IMR-90 (cell line): ENCODE results near the gene GPR15LG. TPM values are rescaled to one million over a fixed set of nuclear protein-coding genes. Genes with fewer than 3 reads are reported as not detected.

Source experiments
- ATAC-seq: fragments of 200-7000 bp; cut with Tn5 transposase; 2 replicates; pipeline ENCODE4 v1.9.1; 2020; ENCODE audit warnings: low read depth, mild to moderate bottlenecking, moderate library complexity
- BruUV-seq: library from RNA; stranded (reverse); fragments of 400-500 nt; replicated peaks from 2 replicates; lab custom pipeline; 2021; lab: Mats Ljungman, UMichigan
- CTCF ChIA-PET: fragments of 300-600 bp; formaldehyde crosslinking; extraction: SDS; loops from one replicate; lab custom pipeline; 2021; ENCODE audit warnings: antibody characterized with exemption; lab: Yijun Ruan, JAX
- POLR2A ChIA-PET: fragments of 300-600 bp; sonication (Branson Sonifier 250); formaldehyde crosslinking; loops from one replicate; lab custom pipeline; 2022; ENCODE audit warnings: antibody characterized with exemption; ENCODE audit not compliant: unreplicated experiment; lab: Charles Lee
- DNase-seq: peaks from one replicate; pipeline ENCODE4 v3.0.0; 2013
- H2AFZ ChIP-seq: replicated peaks from 2 replicates; pipeline ENCODE3; 2013; ENCODE audit warnings: low read length, mild to moderate bottlenecking; ENCODE audit not compliant: poor library complexity
- H2AK5ac ChIP-seq: 2 replicates; pipeline ENCODE4 v1.6.1; 2013; ENCODE audit warnings: low read depth, low read length, inconsistent platforms
- H2AK9ac ChIP-seq: replicated peaks from 2 replicates; pipeline ENCODE3; 2013; ENCODE audit warnings: mild to moderate bottlenecking, low read depth, low read length, moderate library complexity; ENCODE audit not compliant: poor library complexity
- H2BK120ac ChIP-seq: 2 replicates; pipeline ENCODE4 v1.6.1; 2013; ENCODE audit warnings: low read depth, low read length, inconsistent platforms
- H2BK15ac ChIP-seq: 3 replicates; pipeline ENCODE4 v1.6.1; 2013; ENCODE audit warnings: low read depth, low read length, inconsistent platforms
- H2BK20ac ChIP-seq: 2 replicates; pipeline ENCODE4 v1.6.1; 2013; ENCODE audit warnings: low read depth, mild to moderate bottlenecking, inconsistent platforms, low read length, moderate library complexity
- H2BK5ac ChIP-seq: 2 replicates; pipeline ENCODE4 v1.6.1; 2013; ENCODE audit warnings: mild to moderate bottlenecking, low read depth, low read length, inconsistent platforms; ENCODE audit not compliant: poor library complexity, severe bottlenecking
- H3K14ac ChIP-seq: replicated peaks from 2 replicates; pipeline ENCODE4 v1.6.1; 2013; ENCODE audit warnings: low read depth, low read length, inconsistent platforms
- H3K18ac ChIP-seq: 2 replicates; pipeline ENCODE4 v1.6.1; 2013; ENCODE audit warnings: low read depth, low read length, control low read depth
- H3K23ac ChIP-seq: 2 replicates; pipeline ENCODE4 v1.6.1; 2013; ENCODE audit warnings: low read depth, low read length, inconsistent platforms
- H3K27ac ChIP-seq: 2 replicates; pipeline ENCODE4 v1.5.1; 2013; ENCODE audit warnings: mild to moderate bottlenecking, control low read depth, low read length; ENCODE audit not compliant: insufficient read depth
- H3K27me3 ChIP-seq: 2 replicates; pipeline ENCODE4 v1.6.1; 2013; ENCODE audit warnings: low read length; ENCODE audit not compliant: control insufficient read depth, insufficient read depth
- H3K36me3 ChIP-seq: 2 replicates; pipeline ENCODE4 v1.6.1; 2013; ENCODE audit warnings: low read length, mixed read lengths; ENCODE audit not compliant: control insufficient read depth, insufficient read depth
- H3K4ac ChIP-seq: 2 replicates; pipeline ENCODE4 v1.6.1; 2013; ENCODE audit warnings: low read depth, low read length, inconsistent platforms
- H3K4me1 ChIP-seq: 2 replicates; pipeline ENCODE4 v1.6.1; 2013; ENCODE audit warnings: low read length, mixed read lengths; ENCODE audit not compliant: control insufficient read depth, insufficient read depth
- H3K4me2 ChIP-seq: 2 replicates; pipeline ENCODE4 v1.6.1; 2013; ENCODE audit warnings: low read depth, mild to moderate bottlenecking, control low read depth, low read length, moderate library complexity
- H3K4me3 ChIP-seq: 2 replicates; pipeline ENCODE4 v1.5.1; 2013; ENCODE audit warnings: low read depth, mild to moderate bottlenecking, control low read depth, low read length, moderate library complexity; ENCODE audit not compliant: insufficient read depth
- H3K56ac ChIP-seq: 2 replicates; pipeline ENCODE4 v1.6.1; 2013; ENCODE audit warnings: low read length, inconsistent platforms; ENCODE audit not compliant: insufficient read depth; ENCODE audit errors: extremely low read depth
- H3K79me1 ChIP-seq, 2 experiments: 2 replicates each; pipeline ENCODE4 v1.6.1; 2013; ENCODE audit warnings: low read length in 2 of 2, inconsistent platforms in 1 of 2, low read depth in 1 of 2
- H3K9ac ChIP-seq: 2 replicates; pipeline ENCODE4 v1.6.1; 2013; ENCODE audit warnings: low read depth, low read length, control low read depth
- H3K9me1 ChIP-seq: 2 replicates; pipeline ENCODE4 v1.6.1; 2013; ENCODE audit warnings: low read length, inconsistent platforms; ENCODE audit not compliant: insufficient read depth
- H3K9me3 ChIP-seq: 2 replicates; pipeline ENCODE4 v1.6.1; 2013; ENCODE audit warnings: low read length; ENCODE audit not compliant: control insufficient read depth, insufficient read depth
- H4K20me1 ChIP-seq: 2 replicates; pipeline ENCODE4 v1.6.1; 2013; ENCODE audit warnings: low read length, inconsistent platforms; ENCODE audit not compliant: insufficient read depth
- H4K5ac ChIP-seq: 2 replicates; pipeline ENCODE4 v1.6.1; 2013; ENCODE audit warnings: mild to moderate bottlenecking, low read depth, low read length, control low read depth
- H4K8ac ChIP-seq, 2 experiments: 2 replicates each; pipeline ENCODE4 v1.6.1; 2013; ENCODE audit warnings: low read depth in 2 of 2, low read length in 2 of 2, control low read depth in 1 of 2, inconsistent platforms in 1 of 2
- H4K91ac ChIP-seq: 2 replicates; pipeline ENCODE4 v1.6.1; 2013; ENCODE audit warnings: low read depth, low read length, inconsistent platforms; ENCODE audit not compliant: insufficient read depth
- CEBPB ChIP-seq: IDR thresholded peaks from 2 replicates; pipeline ENCODE4 v1.6.1; 2012; ENCODE audit warnings: low read depth, low read length, improper control_type of control experiment
- CHD1 ChIP-seq: IDR thresholded peaks from 2 replicates; pipeline ENCODE4 v1.6.1; 2012; ENCODE audit warnings: low read depth, low read length, improper control_type of control experiment
- MAFK ChIP-seq: IDR thresholded peaks from 2 replicates; pipeline ENCODE4 v1.6.1; 2012; ENCODE audit warnings: low read depth, low read length, improper control_type of control experiment
- MAZ ChIP-seq: IDR thresholded peaks from 2 replicates; pipeline ENCODE4 v1.6.1; 2012; ENCODE audit warnings: low read depth, mild to moderate bottlenecking, low read length, improper control_type of control experiment, moderate library complexity, borderline replicate concordance
- RCOR1 ChIP-seq: IDR thresholded peaks from 2 replicates; pipeline ENCODE4 v1.6.1; 2012; ENCODE audit warnings: mild to moderate bottlenecking, low read length, improper control_type of control experiment; ENCODE audit not compliant: insufficient replicate concordance
- SMC3 ChIP-seq: fragments of 150-350 bp; IDR thresholded peaks from 2 replicates; pipeline ENCODE4 v1.6.1; 2016; ENCODE audit warnings: low read depth, mild to moderate bottlenecking, antibody characterized with exemption, low read length, moderate library complexity
- dilution Hi-C: fragments of 300-500 bp; cut with HindIII; formaldehyde crosslinking; loops from one replicate; pipeline ENCODE4 v1.14.3; 2018; ENCODE audit warnings: low sequenced_read_pairs; ENCODE audit not compliant: unreplicated experiment
- in situ Hi-C: fragments of 300-500 bp; cut with MboI; formaldehyde crosslinking; loops from 3 replicates; pipeline ENCODE4 v1.14.3; 2019; ENCODE audit warnings: low sequenced_read_pairs, inconsistent platforms, mixed read lengths
- intact Hi-C: fragments of 100-400 bp; cut with micrococcal nuclease; formaldehyde crosslinking; loops from 2 replicates; pipeline ENCODE4 v1.10.0; 2022
- polyA plus RNA-seq, 3 experiments: library from polyadenylated mRNA; depleted of rRNA; stranded (reverse); fragments of >200 nt; gene quantifications; 2 replicates each; pipeline ENCODE4 v1.2.3, GENCODE V29; 2012; ENCODE audit warnings: low replicate concordance in 1 of 3
- total RNA-seq: library from RNA; depleted of rRNA; stranded (reverse); fragments of >200 nt; gene quantifications from 2 replicates; pipeline ENCODE4 v1.2.3, GENCODE V29; 2012
- TF ChIP-seq, protein P1 (sequence below): fragments of 150-350 bp; IDR thresholded peaks from 2 replicates; pipeline ENCODE4 v1.6.1; 2017; ENCODE audit warnings: mild to moderate bottlenecking, antibody characterized with exemption, low read length, low read depth

GPR15LG gene
- total and polyA plus RNA-seq, 2 of the 4 experiments (the other 2 are of a cell fraction), result not detected

DNA sequence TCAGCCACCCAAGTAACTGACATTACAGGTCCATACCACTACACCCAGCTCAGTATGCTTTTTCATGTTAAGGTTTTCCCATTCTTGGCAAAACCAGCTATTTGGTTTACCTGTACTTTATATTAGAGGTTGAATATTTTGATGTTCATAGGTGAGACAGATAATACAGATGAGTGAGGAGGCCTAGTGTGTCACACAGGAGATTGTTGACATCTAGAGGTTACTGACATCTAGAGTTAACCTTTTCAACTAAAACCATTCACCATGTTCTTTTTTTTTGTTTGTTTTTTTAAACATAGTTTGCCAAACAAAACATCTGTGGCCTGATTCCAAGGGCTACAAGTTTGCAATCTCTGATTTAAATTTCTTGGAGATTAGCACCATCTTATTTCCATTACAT lies 26.3 kb upstream of the GPR15LG start:
- Histone ChIP-seq H2BK20ac (no peak overlapping the region), H3K27ac (no peak overlapping the region), H2AK9ac (no peak overlapping the region), H3K18ac (no peak overlapping the region), H3K9ac (no peak overlapping the region), H3K56ac (no peak overlapping the region), H4K20me1 (no peaks in the 10 kb centered on the region), H2BK120ac (no peak overlapping the region), H3K14ac (no peak overlapping the region), H3K4me1 (no peaks in the 10 kb centered on the region), H4K91ac (no peak overlapping the region), H3K4me2 (no peak overlapping the region), H3K4me3 (no peak overlapping the region), H4K8ac (no peak overlapping the region), H4K5ac (no peak overlapping the region), H3K9me3 (no peaks in the 10 kb centered on the region), H2AFZ (no peak overlapping the region), H3K27me3 (no peaks in the 10 kb centered on the region), H3K79me1 (peaks cover 0 to 4% of the 10 kb centered on the region in 2 experiments; a peak in 1 of 4 replicates), H2AK5ac (no peak overlapping the region), H3K36me3 (peaks cover 31% of the 10 kb centered on the region), H2BK5ac (no peak overlapping the region), H3K9me1 (no peaks in the 10 kb centered on the region), H3K4ac (no peak overlapping the region), H3K23ac (no peak overlapping the region), H2BK15ac (no peak overlapping the region)
- no TSS peak for BruUV-seq
- dilution Hi-C loops (no loop called here), intact Hi-C loops (loop anchor here (5.0 to 10.0 kb wide), 2 partner anchors 60 to 107 kb away; no protein-coding TSS in a partner anchor), in situ Hi-C loops (loop anchor here (10.0 kb wide), 1 partner anchor 387 kb away; no protein-coding TSS in a partner anchor)
- ChIA-PET POLR2A (no interaction called here), CTCF (interaction anchor here (1.0 to 1.9 kb wide), 5 partner anchors 9 to 390 kb away, joined by 3 to 11 read pairs (median 7); partner anchors contain the start of gene GHITM)
- ATAC-seq (no peak), DNase-seq (no peak)
- TF ChIP-seq MAZ (no peak), SMC3 (no peak), RCOR1 (no peak), CEBPB (no peak), MAFK (no peak), CHD1 (no peak)
- TF ChIP-seq, protein P1, sequence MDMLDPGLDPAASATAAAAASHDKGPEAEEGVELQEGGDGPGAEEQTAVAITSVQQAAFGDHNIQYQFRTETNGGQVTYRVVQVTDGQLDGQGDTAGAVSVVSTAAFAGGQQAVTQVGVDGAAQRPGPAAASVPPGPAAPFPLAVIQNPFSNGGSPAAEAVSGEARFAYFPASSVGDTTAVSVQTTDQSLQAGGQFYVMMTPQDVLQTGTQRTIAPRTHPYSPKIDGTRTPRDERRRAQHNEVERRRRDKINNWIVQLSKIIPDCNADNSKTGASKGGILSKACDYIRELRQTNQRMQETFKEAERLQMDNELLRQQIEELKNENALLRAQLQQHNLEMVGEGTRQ, result no peak
